ENCODE results near the gene PLRG1. TPM values are rescaled to one million over a fixed set of nuclear protein-coding genes. Genes with fewer than 3 reads are reported as not detected.
"Not testable (repeated sequence)": the region's sequence is repeated elsewhere in the genome, so short reads cannot be mapped to it uniquely, and the experiment has no call there.

Gene PLRG1
- 10 to 100 TPM; 22.7 to 38.9 (median 27.9) TPM for polyA plus RNA-seq

- 0 to 1% (median 1%) methylated on average over 51 of the region's 51 CpGs for WGBS, 3 donors
These were observed at the start of gene PLRG1 for GRCh38 chr4:154549894-154550790. TSS of gene PLRG1 (minus strand) at chr4:154550400. CDS start at chr4:154550308, 92 bp downstream.

GRCh38 chr4:154597798-154598774 is 47.9 kb upstream of the PLRG1 start:
- no peak overlapping the region for H3K27ac ChIP-seq (ENCODE audit: low read depth, low read length)
- WGBS, 3 donors = 72 to 88% (median 88%) methylated on average over 7 of the region's 7 CpGs

More at GRCh38 chr4:154549894-154550790, at the start of gene PLRG1:
- H3K27ac ChIP-seq (ENCODE audit: low read depth, low read length) = no peak within 1 kb of the TSS

GRCh38 chr4:154597281-154597680 is 47.1 kb upstream of the PLRG1 start:
- 87 to 95% (median 91%) methylated on average over 11 of the region's 11 CpGs for WGBS, 3 donors
- not testable (repeated sequence) for H3K27ac ChIP-seq (ENCODE audit: low read depth, low read length)

- H3K27ac ChIP-seq (ENCODE audit: low read depth, low read length) = no peak overlapping the region
These were observed 45.6 kb upstream of the PLRG1 start for GRCh38 chr4:154595807-154596206.

- 89 to 93% (median 89%) methylated on average over 3 of the region's 3 CpGs for WGBS, 3 donors
- H3K27ac ChIP-seq (ENCODE audit: low read depth, low read length) = not testable (repeated sequence)
These were observed 44.1 kb upstream of the PLRG1 start for GRCh38 chr4:154594343-154594742.

GRCh38 chr4:154593868-154594267 is 43.7 kb upstream of the PLRG1 start:
- WGBS, 3 donors = 43 to 88% (median 45%) methylated on average over 2 of the region's 2 CpGs
- H3K27ac ChIP-seq (ENCODE audit: low read depth, low read length) = no peak overlapping the region

GRCh38 chr4:154591890-154592289 is 41.7 kb upstream of the PLRG1 start:
- H3K27ac ChIP-seq (ENCODE audit: low read depth, low read length) = no peak overlapping the region

GRCh38 chr4:154590329-154591006 is 40.3 kb upstream of the PLRG1 start, which contains the start of gene FGA:
TSS of gene FGA (minus strand) at chr4:154590742. CDS start at chr4:154590687, 55 bp downstream.
- 27 to 84% (median 80%) methylated on average over 3 of the region's 3 CpGs for WGBS, 3 donors
- H3K27ac ChIP-seq (ENCODE audit: low read depth, low read length) = no peak within 1 kb of the TSS

More at GRCh38 chr4:154591890-154592289, 41.7 kb upstream of the PLRG1 start:
- WGBS, 3 donors = 63 to 84% (median 77%) methylated on average over 3 of the region's 3 CpGs

- no peak overlapping the region for H3K27ac ChIP-seq (ENCODE audit: low read depth, low read length)
- WGBS, 3 donors = 65 to 75% (median 70%) methylated on average over 7 of the region's 7 CpGs
These were observed 39.3 kb upstream of the PLRG1 start for GRCh38 chr4:154589296-154590197.

GRCh38 chr4:154588198-154588597 is 38.0 kb upstream of the PLRG1 start:
- WGBS, 3 donors = 82 to 88% (median 86%) methylated on average over 2 of the region's 2 CpGs

GRCh38 chr4:154586296-154587033 is 36.3 kb upstream of the PLRG1 start:
- no peak overlapping the region for H3K27ac ChIP-seq (ENCODE audit: low read depth, low read length)
- 81 to 92% (median 88%) methylated on average over 13 of the region's 13 CpGs for WGBS, 3 donors

More at GRCh38 chr4:154588198-154588597, 38.0 kb upstream of the PLRG1 start:
- no peak overlapping the region for H3K27ac ChIP-seq (ENCODE audit: low read depth, low read length)

GRCh38 chr4:154585369-154586018 is 35.3 kb upstream of the PLRG1 start:
- WGBS, 3 donors = 83 to 90% (median 89%) methylated on average over 10 of the region's 10 CpGs
- H3K27ac ChIP-seq (ENCODE audit: low read depth, low read length) = no peak overlapping the region

- 85 to 91% (median 91%) methylated on average over 5 of the region's 5 CpGs for WGBS, 3 donors
- no peak overlapping the region for H3K27ac ChIP-seq (ENCODE audit: low read depth, low read length)
These were observed 34.1 kb upstream of the PLRG1 start for GRCh38 chr4:154584259-154584658.

- no peak overlapping the region for H3K27ac ChIP-seq (ENCODE audit: low read depth, low read length)
These were observed 33.5 kb upstream of the PLRG1 start for GRCh38 chr4:154583677-154584076.

- 78 to 89% (median 86%) methylated on average over 3 of the region's 3 CpGs for WGBS, 3 donors
- H3K27ac ChIP-seq (ENCODE audit: low read depth, low read length) = no peak overlapping the region
These were observed 33.0 kb upstream of the PLRG1 start for GRCh38 chr4:154583230-154583629.

GRCh38 chr4:154582723-154583122 is 32.5 kb upstream of the PLRG1 start:
- WGBS, 3 donors = 34 to 77% (median 62%) methylated on average over 2 of the region's 2 CpGs

More at GRCh38 chr4:154582723-154583122, 32.5 kb upstream of the PLRG1 start:
- H3K27ac ChIP-seq (ENCODE audit: low read depth, low read length) = no peak overlapping the region
